ENCODE data around the gene NRF1.
"Not testable (repeated sequence)": the region's sequence is repeated elsewhere in the genome, so short reads cannot be mapped to it uniquely, and the experiment has no call there.

NRF1 gene

DNA sequence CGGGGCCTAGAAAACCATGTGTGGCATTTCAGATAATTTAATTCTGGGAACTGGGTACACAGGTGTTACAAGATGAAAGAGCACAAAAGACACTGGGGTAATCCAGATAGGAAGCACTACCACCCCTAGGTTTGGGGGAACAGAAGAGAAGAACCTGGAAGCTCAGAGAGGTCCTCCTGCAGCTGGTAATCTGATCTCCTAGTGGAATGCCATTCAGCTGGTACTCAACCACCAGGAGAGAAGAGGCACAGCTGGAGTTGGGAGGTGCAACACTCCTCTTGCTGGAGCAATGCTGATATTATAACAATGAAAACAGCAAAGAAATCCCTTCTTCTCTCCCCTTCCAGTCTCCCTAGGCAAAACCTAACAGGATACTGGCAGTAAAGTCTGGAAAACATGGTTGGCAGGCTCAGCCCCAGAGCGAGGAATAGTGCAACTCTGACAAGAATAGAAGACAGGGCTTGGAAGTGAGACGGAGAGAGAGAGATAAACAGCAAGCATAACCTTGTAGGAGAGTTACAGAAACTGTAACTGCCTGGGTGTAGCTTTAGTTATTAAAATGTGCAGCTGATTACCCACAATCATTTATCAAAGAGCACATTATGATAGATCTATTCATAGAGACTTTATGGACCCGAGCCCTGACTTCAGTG is 35.0 kb downstream of the NRF1 start:
- DNase-seq (ENCODE audit: low read depth in 2 of 2), result no peak

DNA sequence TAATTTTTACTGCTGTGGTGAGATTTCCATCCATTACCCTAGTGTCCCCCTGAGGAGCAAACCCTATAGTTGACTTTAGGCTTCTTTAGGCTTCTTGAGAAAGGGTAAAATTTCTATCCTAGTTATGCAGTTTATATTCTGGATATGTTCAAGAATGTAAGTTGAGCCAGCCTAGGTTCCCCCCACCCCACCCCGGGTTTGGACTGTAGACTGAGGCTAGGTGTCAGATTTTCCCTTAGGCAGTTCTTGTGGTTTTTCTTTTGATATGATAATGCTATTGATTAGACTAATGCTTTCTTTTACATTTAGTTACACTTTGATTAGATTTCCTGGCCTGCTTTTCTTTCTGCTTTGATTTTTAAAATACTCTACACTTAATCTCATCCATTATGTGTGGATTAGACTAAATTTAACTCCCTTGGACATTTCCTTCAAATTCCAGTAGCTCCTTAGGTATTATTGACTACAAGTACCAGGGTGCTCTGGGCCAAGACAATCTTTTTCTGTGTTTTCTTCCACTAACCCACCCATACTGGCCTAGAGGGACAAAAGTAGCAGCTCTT is 37.7 kb downstream of the NRF1 start:
- DNase-seq (ENCODE audit: low read depth in 2 of 2), result no peak

DNA sequence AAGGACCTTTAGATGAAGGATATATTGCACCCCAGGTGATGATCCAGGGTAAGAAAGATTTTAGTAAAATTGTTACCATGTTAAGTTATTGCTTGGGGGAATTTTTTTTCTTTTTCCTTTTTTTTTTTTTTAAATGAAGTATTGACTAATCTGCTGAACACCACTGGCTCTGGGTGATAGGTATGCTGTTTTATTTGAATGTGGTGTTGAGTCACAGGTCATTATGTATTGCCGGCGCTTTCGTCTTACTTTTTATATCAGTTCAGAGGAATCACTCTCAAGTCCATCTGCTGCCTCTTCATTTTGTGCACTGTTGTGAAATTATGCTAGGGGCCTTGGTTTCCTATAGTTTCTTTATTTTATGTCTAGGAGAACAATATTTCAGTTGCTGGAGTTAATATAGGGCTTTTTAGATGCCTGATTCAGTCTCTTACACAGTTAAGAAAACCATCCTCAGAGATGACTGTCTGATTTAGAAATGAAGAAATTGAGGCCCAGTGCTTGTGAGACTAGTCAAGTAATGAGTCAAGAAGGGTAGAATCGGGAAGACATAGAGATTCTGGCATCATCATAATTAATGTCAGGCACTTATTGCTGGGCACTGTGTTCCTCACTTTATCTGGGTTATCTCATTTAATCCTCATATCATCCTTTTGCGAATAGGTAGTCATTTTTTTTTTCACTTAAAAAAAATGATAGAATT is 38.7 kb downstream of the NRF1 start:
- no peak for DNase-seq (ENCODE audit: low read depth in 2 of 2)

DNA sequence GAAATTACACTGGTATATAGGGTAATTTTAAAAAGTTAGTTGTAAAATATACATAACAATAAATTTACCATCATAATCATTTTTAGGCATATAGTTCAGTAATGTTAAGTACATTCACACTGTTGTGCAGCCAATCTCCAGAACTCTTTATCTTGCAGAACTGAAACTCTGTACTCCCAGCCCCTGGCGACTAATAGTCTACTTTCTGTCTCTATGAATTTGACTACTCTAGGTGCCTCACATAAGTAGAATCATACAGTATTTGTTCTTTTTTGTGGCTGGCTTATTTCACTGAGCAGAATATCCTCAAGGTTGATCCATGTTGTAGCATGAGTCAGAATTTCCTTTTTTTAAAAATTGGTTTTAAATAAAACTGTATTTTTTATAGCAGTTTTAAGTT is 41.4 kb downstream of the NRF1 start:
- DNase-seq (ENCODE audit: low read depth in 2 of 2), result peak in 1 of 2 donors; percentile 16

DNA sequence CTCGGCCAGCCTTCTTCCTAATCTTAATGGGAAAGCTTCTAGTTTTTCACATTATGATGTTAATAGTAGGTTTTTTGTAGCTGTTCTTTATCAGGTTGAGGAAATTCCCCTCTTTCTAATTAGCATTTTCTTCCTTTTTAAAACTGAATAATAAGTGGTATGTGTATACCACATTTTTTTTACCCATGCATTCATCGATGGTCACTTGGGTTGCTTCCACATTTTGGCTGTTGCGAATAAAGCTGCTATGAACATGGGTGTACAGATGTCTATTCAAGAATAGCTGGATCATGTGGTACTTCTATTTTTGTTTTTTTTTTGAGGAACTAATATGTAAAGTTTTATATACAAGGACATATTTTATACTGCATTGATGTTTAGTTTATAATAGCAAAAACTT is 44.3 kb downstream of the NRF1 start:
- no peak for DNase-seq (ENCODE audit: low read depth in 2 of 2)

DNA sequence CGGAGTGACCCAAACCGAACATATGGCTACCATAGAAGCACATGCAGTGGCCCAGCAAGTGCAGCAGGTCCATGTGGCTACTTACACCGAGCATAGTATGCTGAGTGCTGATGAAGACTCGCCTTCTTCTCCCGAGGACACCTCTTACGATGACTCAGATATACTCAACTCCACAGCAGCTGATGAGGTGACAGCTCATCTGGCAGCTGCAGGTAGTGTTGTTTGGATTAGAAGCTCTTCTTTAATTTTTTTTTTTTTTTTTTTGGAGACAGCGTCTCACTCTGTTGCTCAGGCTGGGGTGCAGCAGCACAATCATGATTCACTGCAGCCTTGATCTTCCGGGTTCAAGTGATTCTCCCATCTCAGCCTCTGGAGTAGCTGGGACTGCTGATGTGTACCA is 45.8 kb downstream of the NRF1 start:
- no peak for DNase-seq (ENCODE audit: low read depth in 2 of 2)

DNA sequence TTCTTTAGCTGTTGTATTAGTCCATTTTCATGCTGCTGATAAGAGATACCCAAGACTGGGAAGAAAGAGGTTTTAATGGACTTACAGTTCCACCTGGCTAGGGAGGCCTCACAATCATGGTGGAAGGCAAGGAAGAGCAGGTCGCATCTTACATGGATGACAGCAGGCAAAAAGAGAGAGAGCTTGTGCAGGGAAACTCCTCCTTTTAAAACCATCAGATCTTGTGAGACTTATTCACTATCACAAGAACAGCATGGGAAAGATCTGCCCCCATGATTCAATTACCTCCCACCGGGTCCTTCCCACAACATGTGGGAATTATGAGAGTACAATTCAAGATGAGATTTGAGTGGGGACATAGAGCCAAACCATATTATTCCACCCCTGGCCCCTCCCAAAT is 48.4 kb downstream of the NRF1 start:
- DNase-seq (ENCODE audit: low read depth in 2 of 2), result not testable (repeated sequence)

DNA sequence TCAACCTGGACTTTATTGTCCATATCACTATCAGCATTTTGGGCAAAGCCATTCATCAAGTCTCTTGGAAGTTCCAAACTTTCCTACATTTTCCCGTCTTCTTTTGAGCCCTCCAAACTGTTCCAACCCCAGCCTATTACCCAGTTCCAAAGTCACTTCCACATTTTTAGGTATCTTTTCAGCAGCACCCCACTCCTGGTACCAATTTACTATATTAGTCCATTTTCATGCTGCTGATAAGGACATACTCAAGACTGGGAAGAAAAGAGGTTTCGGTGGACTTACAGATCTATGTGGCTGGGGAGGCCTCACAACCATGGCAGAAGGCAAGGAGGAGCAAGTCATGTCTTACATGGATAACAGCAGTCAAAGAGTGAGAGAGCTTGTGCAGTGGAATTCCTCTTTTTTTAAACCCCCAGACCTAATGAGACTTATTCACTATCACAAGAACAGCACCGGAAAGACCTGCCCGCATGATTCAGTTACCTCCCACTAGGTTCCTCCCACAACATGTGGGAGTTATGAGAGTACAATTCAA is 50.2 kb downstream of the NRF1 start:
- DNase-seq (ENCODE audit: low read depth in 2 of 2), result no peak

DNA sequence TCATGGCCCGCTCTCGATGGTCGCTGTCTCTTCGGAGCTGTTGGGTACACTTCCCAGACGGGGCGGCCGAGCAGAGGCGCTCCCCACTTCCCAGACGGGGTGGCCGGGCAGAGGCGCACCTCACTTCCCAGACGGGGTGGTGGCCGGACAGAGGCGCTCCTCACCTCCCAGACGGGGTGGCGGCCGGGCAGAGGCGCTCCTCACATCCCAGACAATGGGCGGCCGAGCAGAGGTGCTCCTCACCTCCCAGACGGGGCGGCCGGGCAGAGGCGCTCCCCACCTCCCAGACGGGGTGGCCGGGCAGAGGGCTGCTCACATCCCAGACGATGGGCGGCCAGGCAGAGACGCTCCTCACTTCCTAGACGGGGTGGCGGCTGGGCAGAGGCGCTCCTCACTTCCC is 51.7 kb downstream of the NRF1 start:
- not testable (repeated sequence) for DNase-seq (ENCODE audit: low read depth in 2 of 2)

DNA sequence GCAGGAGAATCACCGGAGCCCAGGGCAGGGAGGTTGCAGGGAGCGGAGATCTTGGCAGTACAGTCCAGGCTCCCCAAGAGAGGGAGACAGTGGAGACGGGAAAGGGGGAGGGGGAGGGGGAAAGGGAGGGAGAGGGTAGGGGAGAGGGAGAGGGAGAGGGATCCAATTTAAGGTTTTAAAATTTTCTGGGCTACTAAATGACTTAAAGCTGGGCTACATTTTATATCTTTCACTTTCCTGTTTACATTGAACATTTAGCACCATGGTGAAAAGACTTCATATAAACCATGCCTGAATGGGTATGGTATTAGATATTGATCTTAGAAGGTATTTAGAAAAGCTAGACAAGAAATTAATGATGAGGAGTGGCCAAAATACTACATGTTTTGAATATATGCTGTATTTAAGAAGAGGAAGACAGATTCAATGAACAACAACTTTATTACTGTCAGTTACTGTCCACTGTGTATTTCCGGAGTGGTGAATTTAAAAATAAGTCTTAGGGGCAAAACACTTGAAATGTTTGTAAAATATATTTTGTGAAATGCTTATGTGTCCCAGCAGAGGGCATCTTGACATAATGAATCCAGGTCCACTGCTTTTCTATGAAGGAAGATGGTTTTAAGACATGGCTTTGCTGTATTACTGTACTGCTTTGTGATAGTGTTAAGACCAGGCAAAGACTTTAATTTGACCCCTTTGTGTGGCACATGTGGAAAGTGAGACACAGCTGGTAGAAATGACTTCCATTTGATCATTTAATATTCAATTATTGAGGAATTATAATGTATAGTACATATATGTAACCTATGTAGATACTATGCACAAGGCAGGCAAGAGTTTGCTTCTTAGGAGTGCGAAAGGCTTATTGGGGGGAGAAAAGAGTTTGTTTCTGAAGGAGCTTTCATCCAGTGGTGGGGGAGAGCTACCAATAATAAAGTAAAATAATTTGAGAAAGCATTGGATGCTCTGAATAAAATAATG is 52.8 kb downstream of the NRF1 start:
- DNase-seq (ENCODE audit: low read depth in 2 of 2), result no peak

DNA sequence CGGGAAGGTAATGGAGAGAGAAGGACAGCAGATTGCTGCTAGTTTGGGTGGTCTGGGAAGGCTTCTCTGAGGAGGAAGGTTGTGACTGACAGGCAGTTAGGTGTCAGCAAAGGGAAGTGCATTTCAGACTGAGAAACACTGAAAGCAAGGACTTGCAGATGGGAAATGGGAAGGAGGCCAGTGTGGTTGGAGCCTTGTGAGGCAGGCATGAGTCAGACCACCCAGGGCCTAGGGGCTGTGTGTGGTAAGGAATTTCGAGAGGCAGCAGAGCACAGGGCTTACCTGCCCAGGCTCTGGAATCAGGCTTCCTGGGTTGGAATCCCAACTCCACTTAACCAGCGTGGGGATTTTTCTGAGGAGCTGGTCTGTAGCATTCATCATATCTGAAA is 53.5 kb downstream of the NRF1 start:
- DNase-seq (ENCODE audit: low read depth in 2 of 2), result no peak

DNA sequence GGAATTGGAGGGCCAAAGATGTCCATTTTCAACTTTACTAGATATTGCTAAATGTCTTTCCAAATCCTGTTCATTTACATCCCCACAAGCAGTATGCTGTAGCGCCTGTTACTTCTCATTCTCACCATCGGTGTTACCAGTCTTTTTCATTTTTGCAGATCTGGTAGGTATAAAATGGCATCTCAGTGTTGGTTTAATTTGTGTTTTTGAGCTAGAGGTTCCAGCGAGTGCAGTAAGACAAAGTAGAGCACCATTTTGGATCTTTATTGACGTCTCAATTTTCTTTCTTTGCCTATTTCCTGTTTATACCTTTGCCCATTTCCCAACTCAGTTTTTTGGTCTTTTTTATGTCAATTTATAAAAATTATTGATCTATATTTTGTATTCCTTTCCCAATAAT is 55.6 kb downstream of the NRF1 start:
- DNase-seq (ENCODE audit: low read depth in 2 of 2), result no peak

DNA sequence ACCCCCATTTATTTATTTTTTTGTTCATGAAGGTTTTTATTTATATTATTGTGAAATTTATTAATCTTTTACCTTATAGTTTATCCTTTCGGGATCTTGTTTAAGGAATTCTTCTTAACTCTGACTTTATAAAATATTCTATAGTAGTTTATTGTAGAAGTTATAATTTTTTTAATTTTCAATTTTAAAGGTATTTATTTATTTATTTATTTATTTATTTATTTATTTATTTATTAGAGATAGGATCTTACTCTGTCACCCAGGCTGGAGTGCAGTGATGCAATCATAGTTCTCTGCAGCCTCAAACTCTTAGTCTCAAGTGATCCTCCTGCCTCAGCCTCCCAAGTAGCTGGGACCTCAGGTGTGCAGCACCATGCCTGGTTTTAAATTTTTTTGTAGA is 56.0 kb downstream of the NRF1 start:
- no peak for DNase-seq (ENCODE audit: low read depth in 2 of 2)

DNA sequence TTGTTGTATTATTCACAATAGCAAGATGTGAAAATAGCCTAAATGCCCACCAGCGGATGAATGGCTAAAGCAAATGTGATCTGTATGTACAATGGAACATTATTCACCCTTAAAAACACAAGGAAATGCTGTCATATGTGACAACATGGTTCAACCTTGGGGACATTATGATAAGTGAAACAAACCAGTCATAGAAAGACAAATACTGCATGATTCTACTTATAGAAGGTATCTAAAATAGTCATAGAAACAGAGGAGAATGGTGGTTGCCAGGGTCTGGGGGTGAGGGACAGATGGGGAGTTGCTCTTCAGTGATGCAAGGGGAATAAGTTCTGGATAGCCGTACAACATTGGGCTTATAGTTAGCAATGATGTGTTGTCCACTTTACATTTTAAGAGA is 58.4 kb downstream of the NRF1 start:
- no peak for DNase-seq (ENCODE audit: low read depth in 2 of 2)

DNA sequence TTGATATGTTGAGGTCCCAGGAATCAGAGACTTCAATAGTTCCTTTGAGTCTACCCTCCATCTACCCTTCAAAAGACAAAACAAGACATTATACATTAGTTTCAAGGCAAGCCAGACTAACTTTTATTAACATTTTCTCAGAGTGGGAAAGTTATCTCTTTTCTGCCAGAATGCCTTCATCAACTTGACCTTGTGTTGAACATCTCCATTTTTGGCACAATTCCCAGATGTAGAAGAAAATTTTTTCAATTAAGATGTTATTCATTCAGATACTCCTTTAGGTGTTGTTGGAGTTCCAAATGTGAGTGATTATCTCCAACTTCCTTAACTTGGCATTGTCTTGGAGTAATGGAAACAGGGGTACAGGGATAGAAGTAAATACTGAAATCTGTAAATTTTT is 59.1 kb downstream of the NRF1 start:
- DNase-seq (ENCODE audit: low read depth in 2 of 2), result no peak

DNA sequence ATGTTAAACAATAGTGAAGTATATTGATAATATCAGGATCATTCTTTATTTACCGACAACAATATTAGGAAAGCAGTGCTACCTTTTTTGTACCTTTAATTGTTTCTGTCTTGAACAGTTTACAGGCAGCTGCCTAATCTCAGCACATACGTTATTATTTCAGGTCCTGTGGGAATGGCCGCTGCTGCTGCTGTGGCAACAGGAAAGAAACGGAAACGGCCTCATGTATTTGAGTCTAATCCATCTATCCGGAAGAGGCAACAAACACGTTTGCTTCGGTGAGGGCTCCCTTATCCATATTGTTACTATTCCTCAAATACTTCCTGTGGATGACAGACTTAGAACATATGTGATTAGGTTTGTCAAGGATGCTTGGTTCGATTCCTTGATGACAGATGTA is 59.7 kb downstream of the NRF1 start:
- DNase-seq (ENCODE audit: low read depth in 2 of 2), result no peak

DNA sequence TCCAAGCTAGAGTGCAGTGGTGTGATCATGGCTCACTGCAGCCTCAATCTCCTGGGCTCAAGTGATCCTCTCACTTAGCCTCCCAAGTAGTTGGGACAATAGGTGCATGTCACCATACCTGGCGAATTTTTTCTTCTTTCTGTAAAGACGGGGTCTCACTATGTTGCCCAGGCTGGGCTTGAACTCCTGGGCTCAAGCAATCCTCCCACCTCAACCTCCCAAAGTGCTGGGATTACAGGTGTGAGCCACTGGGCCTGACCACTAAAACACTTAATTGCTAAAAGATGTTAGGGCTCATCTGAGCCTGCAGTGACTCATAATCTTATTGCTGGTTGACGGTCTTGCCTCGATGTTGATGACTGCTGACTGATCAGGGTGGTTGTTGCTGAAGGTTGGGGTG is 63.0 kb downstream of the NRF1 start:
- not testable (repeated sequence) for DNase-seq (ENCODE audit: low read depth in 2 of 2)

DNA sequence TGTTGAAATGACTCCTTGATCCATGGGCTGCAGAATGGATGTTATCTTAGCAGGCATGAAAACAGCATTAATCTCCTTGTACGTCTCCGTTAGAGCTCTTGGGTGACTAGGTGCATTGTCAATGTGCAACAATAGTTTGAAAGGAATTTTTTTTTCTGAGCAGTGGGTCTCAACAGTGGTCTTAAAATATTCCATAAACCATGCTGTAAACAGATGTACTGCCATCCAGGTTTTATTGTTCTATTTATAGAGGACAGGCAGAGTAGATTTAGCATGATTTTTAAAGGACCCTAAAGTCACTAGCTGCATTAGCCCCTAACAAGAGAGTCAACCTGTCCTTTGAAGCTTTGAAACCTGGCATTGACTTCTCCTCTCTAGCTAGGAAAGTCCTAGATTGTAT is 64.0 kb downstream of the NRF1 start:
- no peak for DNase-seq (ENCODE audit: low read depth in 2 of 2)

DNA sequence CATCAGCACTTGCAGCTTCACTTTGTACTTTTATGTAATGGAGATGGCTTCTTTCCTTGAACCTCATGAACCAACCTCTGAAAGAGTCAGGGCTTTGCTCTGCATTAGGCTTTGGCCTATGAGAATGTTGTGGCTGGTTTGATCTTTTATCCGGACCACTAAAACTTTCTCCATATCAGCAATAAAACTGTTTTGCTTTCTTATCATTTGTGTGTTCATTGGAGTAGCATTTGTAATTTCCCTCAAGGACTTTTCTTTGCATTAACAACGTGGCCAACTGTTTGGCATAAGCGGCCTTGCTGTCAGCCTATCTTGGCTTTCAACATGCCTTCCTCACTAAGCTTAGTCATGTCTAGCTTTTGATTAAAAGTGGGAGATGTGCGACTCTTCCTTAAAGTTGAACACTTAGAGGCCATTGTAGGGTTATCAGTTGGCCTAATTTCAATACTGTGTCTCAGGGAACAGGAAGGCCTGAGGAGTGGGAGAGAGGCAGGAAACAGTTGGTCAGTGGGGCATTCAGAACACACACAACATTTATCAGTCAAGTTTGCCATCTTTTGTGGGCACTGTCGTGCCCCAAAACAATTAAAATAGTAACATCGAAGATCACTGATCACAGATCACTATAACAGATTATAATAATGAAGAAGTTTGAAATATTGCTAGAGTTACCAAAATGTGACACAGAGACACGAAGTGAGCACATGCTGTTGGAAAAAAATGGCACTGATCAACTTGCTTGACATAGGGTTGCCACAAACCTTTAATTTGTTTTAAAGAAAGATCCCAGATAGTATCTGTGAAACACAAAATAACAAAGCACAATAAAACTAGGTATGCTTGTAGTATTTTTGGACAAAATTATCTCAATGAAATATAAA is 64.7 kb downstream of the NRF1 start:
- no peak for DNase-seq (ENCODE audit: low read depth in 2 of 2)

DNA sequence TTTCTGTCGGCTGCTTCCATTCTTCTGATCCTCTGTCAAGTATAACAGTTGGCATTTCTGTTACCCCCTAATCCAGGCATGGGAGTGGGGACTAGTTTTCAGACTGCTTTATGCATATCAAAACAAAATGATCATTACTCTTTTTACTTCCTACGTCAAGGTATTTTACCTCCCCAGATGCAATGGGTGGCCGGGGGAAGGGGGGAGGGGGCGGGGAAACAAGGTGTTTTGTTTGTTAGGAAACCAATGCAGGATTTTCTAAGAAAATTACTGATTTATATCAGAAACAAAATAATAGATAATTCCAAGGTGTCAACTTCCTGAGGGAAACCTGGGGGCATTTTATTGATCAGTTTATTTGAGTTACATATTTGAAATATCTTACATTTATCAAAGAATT is 66.3 kb downstream of the NRF1 start:
- no peak for DNase-seq (ENCODE audit: low read depth in 2 of 2)

DNA sequence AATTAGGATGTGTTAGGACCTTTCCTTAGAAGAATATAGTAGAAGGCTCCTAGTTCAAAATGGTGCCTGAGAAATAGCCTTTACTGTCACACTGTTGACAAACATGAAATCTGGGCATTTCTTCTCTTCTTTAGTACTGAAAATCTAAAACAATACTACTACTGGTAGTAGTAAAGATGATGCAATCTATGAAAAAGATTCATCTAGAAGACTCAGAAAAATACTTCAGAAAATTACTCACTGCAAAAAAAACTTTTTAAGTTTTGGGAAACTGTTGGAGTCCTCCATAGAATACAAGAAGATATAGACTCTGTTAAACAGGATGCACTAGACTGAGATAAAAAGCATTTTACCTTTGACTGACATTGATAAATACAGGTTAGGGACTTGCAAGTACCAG is 67.1 kb downstream of the NRF1 start:
- DNase-seq (ENCODE audit: low read depth in 2 of 2), result no peak
